ENCODE measurements around the gene AGPAT2.
A peak's percentile ranks its signal among the peaks of the same experiment; 100 is the strongest.
"Not testable (repeated sequence)": the region's sequence is repeated elsewhere in the genome, so short reads cannot be mapped to it uniquely, and the experiment has no call there.

The AGPAT2 gene

GRCh38 chr9:136645352-136645902 lies 41.8 kb downstream of the AGPAT2 start:
- no peak for DNase-seq (ENCODE audit: low spot score)

DNA sequence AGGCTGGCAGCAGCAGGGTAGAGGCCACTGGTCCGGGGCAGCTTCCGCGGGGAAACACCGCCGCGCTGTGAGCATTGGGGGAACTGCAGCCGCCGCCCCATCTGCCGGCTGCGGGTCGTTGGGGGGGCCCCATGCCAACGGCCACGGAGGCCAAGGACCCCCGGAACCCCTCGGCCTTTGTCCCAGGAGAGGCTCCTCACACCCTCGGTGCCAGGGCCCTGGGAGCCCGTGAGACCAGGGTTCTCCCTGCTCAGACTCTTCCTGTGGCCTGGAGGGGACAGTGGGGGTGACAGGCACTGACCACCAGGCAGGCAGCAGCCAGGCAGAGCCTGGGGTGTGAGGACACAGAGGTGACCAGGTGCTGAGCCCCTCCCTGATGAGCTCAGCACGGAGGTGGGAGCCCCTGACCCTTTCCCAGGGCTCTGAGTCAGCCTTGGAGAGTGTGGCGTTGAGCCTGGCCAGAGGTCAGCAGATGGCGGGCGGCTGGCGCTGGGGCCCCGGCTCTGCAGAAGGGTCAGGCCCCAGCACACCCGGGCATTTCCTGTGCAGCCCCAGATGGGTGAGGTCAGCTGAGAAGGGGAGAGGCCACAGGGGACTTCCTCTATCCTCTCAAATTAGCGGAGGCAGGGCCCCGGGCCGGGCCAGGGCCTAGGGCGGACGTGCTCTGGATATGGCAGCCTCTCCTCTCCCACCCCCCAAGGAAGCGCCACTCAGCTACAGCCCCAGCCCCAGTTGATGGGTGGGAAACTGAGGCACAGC lies 42.5 kb downstream of the AGPAT2 start:
- peak; percentile 77 for DNase-seq (ENCODE audit: low spot score)

DNA sequence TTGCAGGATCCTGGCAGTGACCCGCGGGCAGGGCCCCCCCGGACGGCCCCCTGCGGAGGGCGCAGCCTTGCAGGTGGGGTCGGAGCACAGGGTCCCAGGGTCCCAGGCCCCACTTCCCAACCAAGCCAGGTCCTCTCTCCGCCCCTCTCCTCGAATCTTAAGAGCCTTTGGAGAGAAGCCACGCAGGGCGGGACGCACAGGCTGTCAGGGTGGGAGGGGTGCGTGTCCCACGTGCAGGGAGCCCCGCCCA lies 43.0 kb downstream of the AGPAT2 start:
- no peak for DNase-seq (ENCODE audit: low spot score)

GRCh38 chr9:136643596-136644342 lies 43.5 kb downstream of the AGPAT2 start:
- DNase-seq (ENCODE audit: low spot score): no peak

GRCh38 chr9:136642439-136642921 lies 44.8 kb downstream of the AGPAT2 start:
- DNase-seq (ENCODE audit: low spot score): no peak

GRCh38 chr9:136640171-136641111 lies 46.8 kb downstream of the AGPAT2 start:
- no peak for DNase-seq (ENCODE audit: low spot score)

- DNase-seq (ENCODE audit: low spot score): no peak
Observed at GRCh38 chr9:136634904-136635303, 52.4 kb downstream of the AGPAT2 start.

DNA sequence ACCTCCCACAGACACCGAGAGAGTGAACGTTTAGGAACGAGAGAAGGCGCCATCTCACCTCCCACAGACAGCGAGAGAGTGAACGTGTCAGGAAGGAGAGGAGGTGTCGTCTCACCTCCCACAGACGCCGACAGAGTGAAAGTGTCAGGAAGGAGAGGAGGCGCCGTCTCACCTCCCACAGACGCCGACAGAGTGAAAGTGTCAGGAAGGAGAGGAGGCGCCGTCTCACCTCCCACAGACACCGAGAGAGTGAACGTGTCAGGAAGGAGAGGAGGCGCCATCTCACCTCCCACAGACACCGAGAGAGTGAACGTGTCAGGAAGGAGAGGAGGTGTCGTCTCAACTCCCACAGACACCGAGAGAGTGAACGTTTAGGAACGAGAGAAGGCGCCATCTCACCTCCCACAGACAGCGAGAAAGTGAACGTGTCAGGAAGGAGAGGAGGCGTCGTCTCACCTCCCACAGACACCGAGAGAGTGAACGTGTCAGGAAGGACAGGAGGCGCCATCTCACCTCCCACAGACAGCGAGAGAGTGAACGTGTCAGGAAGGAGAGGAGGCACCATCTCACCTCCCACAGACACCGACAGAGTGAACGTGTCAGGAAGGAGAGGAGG lies 54.7 kb downstream of the AGPAT2 start:
- not testable (repeated sequence) for DNase-seq (ENCODE audit: low spot score)

DNA sequence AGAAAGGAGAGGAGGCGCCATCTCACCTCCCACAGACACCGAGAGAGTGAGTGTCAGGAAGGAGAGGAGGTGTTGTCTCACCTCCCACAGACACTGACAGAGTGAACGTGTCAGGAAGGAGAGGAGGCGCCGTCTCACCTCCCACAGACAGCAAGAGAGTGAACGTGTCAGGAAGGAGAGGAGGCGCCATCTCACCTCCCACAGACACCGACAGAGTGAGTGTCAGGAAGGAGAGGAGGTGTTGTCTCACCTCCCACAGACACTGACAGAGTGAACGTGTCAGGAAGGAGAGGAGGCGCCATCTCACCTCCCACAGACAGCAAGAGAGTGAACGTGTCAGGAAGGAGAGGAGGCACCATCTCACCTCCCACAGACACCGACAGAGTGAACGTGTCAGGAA lies 55.2 kb downstream of the AGPAT2 start:
- not testable (repeated sequence) for DNase-seq (ENCODE audit: low spot score)

DNA sequence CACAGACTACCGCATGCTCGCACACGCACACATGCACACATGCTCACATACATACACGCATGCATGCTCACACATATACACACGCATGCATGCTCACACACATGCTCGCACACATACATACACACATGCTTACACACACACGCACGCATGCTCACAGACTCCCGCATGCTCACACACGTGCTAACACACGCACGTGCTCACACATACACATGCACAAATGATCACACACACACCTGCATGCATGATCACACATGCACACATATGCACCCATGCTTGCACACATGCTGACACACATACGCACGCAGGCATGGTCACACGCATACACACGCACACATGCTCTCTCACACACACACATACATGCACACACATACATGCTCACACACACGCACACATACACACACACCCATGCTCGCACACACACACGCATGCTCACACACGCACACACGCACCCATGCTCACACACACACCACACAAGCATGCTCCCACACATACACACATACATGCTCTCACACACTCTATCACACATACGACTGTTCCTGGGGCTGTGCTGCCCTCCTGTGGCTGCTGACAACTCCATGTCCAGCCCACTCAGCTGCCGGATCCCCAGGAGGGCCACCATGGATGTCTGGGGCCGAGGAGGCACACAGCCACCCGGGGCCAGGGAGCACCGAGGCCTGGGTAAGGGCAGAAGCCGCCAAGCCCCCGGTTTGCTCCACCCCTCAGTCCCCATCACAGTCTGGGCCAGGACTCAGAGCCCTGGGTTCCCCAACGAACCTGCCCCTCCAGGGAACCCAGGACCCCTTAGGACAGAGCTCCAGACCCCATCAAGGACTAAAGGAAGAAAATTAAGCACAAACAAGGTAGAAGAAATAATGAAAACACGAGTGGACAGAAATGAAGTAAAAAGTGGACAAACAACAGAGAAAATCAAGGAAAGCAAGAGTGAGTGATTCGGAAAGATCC lies 55.9 kb downstream of the AGPAT2 start:
- peak; percentile 60 for DNase-seq (ENCODE audit: low spot score)

GRCh38 chr9:136630662-136630992 lies 56.6 kb downstream of the AGPAT2 start:
- DNase-seq (ENCODE audit: low spot score): no peak

DNA sequence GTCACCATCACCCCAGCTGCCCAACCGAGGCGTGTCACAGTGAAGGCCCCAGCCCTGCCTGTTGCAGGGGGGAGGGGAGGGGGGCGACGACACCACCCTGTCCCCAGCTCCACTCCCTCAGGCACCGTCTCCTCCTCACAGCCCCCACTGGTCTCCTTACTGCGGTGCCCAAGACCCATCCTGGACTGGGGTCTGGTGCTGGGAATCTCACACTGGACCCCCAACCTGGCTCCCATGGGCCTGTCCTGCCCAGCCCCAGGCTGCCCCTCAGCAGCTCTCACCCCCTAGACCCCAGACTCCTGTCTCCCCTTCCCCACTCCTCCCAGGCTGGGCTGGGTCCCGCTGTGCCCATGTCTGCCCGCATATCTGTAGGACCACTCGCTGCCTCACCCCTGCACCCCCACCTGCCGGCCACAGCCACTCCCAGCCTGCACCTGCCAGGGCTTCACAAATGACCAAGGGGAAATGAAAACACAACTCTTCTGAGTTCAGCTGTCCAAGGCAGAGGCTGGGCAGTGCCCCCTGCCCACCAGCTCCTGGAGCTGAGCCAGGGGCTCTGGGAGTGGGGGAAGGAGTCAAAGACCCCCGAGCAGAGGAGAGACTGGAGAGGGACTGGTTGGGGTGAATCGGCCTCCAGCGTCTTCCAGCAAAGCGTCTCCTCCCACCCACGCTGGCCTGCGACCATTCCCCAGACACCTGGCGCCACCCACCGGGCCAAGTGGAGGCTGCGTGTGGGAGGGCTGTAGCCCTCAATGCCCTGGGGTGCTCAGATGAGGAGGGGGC lies 57.2 kb downstream of the AGPAT2 start:
- DNase-seq (ENCODE audit: low spot score): no peak

GRCh38 chr9:136629001-136629878 lies 58.0 kb downstream of the AGPAT2 start:
- no peak for DNase-seq (ENCODE audit: low spot score)

DNA sequence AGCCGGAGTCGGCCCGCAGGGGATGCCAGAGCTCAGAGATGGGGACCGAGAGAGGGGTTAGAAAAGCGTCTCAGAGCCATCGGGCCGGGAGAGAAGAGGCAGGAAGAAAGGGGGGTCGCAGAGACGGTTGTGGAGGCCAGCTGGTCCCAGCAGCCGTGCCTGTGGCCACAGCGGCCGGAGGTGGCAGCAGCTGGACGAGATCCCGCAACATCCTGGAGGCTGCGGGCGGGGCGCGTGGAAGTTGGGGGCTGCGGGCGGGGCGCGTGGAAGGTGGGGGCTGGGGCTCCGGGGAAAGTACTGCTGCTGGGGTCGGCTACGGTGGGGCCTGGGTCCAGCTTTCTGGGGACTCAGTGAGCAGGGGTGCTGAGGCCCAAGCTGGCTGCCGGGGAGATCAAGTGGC lies 59.0 kb downstream of the AGPAT2 start:
- DNase-seq (ENCODE audit: low spot score): no peak

GRCh38 chr9:136627703-136628102 lies 59.6 kb downstream of the AGPAT2 start:
- no peak for DNase-seq (ENCODE audit: low spot score)

DNA sequence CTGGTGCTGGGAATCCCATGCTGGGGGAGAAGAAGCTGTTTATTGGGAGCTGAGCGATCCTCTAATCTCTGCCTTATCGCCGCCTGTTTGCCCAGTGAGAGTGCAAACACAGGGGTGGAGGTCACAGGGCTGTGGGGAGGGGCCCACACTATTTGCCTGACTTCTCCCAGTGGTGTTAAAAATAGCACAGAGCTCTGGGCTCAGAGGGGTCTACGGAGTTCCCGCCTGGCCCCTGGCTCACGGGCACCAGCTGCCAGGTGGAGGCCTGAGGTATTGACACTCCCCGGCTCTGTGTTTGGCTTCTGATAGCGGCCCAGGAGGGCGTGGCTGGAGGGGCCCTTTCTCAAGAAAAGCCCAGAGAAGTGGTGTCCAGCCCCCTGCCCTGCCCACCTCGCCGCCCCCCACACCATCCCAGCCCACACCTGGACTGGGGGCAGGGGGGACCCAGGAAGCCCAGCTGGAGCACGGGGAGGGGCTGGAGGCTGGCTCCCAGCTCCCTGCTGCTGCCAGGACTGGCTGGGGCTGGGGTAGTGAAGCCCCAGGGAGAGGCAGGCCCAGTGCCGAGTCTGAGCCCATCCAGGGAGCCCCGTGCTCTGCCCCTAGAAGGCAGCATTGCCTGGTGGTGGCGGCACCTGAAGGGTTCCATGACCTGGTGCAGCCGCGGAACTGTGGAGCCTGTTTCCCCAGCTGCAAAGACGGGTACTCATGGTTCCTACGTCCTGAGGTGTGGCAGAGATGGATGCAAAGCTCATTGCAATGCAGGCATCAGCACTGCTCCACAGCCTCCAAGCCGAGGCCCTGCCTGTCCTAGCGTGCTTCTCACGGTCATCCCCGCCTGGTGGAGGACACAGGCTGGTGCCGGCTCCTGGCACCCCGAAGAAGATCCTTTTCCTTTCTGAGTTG lies 60.3 kb downstream of the AGPAT2 start:
- DNase-seq (ENCODE audit: low spot score): no peak

DNA sequence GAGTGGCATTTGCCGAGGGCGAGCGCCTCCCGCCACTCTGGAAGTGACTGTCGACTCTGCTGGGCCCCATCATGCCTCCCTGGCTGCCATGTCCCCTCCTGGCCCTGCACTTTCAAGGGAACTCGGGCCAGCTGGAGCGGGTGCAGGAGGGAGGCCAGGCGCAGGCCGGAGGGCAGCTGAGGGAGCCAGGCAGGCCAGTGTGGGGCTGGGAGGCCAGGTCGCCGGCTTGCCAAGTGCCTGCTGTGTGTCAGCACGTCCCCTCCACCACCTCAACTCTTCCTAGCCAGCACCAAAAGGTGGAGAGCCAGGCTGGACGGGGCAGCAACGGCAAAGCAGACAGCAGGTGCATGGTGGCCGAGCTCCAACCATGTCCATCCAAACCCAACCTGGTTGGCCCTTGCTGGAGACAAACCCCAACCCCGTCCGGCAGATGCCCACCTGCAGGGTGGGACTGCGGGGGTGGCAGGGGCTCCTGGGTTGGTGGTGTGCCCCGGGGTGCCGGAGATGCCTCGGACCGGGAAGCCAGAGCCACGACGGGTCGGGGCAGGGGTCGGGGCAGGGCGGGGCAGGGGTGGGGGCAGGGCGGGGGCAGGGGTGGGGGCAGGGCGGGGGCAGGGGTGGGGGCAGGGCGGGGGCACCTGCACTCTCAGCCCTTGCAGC lies 61.1 kb downstream of the AGPAT2 start:
- DNase-seq (ENCODE audit: low spot score): no peak
